ENCODE data around the gene UMODL1. TPM values are rescaled to one million over a fixed set of nuclear protein-coding genes. Genes with fewer than 3 reads are reported as not detected.
A peak's percentile ranks its signal among the peaks of the same experiment; 100 is the strongest.

UMODL1 gene
- total and polyA plus RNA-seq, 9 donors = 0.01 to 2.2 (median 0.24) TPM; not detected in 5

DNA sequence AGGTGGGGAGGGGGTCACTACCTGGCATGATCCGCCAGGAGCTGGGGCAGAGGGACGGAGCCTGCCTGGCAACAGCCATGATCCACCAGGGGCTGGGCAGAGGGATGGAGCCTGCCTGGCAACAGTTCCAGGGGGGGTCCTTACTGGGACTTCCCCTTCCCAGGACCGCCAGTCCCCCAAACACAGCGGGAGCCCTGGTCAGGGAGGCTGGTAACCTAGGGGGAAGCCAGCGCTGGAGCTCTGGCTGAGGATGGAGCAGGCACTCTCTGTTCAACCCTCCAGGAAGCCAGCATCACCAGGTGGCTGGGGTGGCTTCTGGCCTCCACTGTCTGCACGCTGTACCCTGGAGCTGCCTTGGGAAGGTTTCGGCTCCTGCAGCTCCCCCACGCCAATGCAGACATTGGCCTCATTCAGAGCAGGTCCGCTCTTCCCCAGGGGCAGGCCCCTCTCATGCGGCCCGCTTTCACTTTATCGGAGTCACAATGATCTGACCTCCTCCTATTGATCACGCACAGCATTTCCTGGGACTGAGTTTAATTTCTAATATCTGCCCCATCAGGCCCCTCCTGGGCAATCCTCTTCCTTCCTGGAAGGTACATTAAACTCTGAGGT is 79.5 kb downstream of the UMODL1 start:
- DNase-seq = peak in 1 of 5 donors; percentile 23
- H3K4me3 ChIP-seq = no peak overlapping the region
- H3K27me3 ChIP-seq = no peaks in the 10 kb centered on the region
- TF ChIP-seq, protein P1, sequence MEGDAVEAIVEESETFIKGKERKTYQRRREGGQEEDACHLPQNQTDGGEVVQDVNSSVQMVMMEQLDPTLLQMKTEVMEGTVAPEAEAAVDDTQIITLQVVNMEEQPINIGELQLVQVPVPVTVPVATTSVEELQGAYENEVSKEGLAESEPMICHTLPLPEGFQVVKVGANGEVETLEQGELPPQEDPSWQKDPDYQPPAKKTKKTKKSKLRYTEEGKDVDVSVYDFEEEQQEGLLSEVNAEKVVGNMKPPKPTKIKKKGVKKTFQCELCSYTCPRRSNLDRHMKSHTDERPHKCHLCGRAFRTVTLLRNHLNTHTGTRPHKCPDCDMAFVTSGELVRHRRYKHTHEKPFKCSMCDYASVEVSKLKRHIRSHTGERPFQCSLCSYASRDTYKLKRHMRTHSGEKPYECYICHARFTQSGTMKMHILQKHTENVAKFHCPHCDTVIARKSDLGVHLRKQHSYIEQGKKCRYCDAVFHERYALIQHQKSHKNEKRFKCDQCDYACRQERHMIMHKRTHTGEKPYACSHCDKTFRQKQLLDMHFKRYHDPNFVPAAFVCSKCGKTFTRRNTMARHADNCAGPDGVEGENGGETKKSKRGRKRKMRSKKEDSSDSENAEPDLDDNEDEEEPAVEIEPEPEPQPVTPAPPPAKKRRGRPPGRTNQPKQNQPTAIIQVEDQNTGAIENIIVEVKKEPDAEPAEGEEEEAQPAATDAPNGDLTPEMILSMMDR (IDR thresholded peaks at IDR 0.05) = no peak
- TF ChIP-seq POLR2A (IDR thresholded peaks at IDR 0.05) = no peak
- no peak for TF ChIP-seq EP300 (IDR thresholded peaks at IDR 0.05)
- H3K9me3 ChIP-seq = no peaks in the 10 kb centered on the region
- no peaks in the 10 kb centered on the region for H3K4me1 ChIP-seq (ENCODE audit: insufficient read depth)
- H3K36me3 ChIP-seq = no peaks in the 10 kb centered on the region
- intact Hi-C loops (cut with DNase I) = loop anchor here in 1 of 4 donors (10.0 kb wide), 2 partner anchors 124 to 684 kb away; no protein-coding TSS in a partner anchor
- H3K27ac ChIP-seq = no peak overlapping the region
- 84 to 91% (median 89%) methylated on average over 9 to 13 of the region's 13 CpGs for WGBS, 3 donors

- Histone ChIP-seq H3K4me1 (ENCODE audit: insufficient read depth) (no peaks in the 10 kb centered on the region), H3K27me3 (no peaks in the 10 kb centered on the region), H3K9me3 (no peaks in the 10 kb centered on the region), H3K4me3 (no peak overlapping the region), H3K27ac (no peak overlapping the region), H3K36me3 (no peaks in the 10 kb centered on the region)
- WGBS, 3 donors = 73 to 77% (median 76%) methylated on average over 11 to 12 of the region's 12 CpGs
- TF ChIP-seq, protein P1 (IDR thresholded peaks at IDR 0.05) = no peak
- TF ChIP-seq EP300 (IDR thresholded peaks at IDR 0.05) (no peak), POLR2A (IDR thresholded peaks at IDR 0.05) (no peak)
- intact Hi-C loops (cut with DNase I) = loop anchor here in 1 of 4 donors (10.0 kb wide), 2 partner anchors 123 to 683 kb away; no protein-coding TSS in a partner anchor
- DNase-seq = peak in 1 of 5 donors; percentile 19
Observed at GRCh38 chr21:42151148-42151947, 80.2 kb downstream of the UMODL1 start.

GRCh38 chr21:42151948-42152220 is 80.8 kb downstream of the UMODL1 start:
- Histone ChIP-seq H3K4me3 (no peak overlapping the region), H3K36me3 (no peaks in the 10 kb centered on the region), H3K9me3 (no peaks in the 10 kb centered on the region), H3K27ac (no peak overlapping the region), H3K4me1 (ENCODE audit: insufficient read depth) (no peaks in the 10 kb centered on the region), H3K27me3 (no peaks in the 10 kb centered on the region)
- intact Hi-C loops (cut with DNase I) = loop anchor here in 1 of 4 donors (10.0 kb wide), 2 partner anchors 123 to 683 kb away; no protein-coding TSS in a partner anchor
- DNase-seq = no peak
- TF ChIP-seq, protein P1 (IDR thresholded peaks at IDR 0.05) = no peak
- TF ChIP-seq POLR2A (IDR thresholded peaks at IDR 0.05) (no peak), EP300 (IDR thresholded peaks at IDR 0.05) (no peak)

- intact Hi-C loops (cut with DNase I) = loop anchor here in 1 of 4 donors (10.0 kb wide), 2 partner anchors 122 to 682 kb away; no protein-coding TSS in a partner anchor
- DNase-seq = peak in 1 of 5 donors; percentile 18
- TF ChIP-seq, protein P1 (IDR thresholded peaks at IDR 0.05) = no peak
- TF ChIP-seq EP300 (IDR thresholded peaks at IDR 0.05) (no peak), POLR2A (IDR thresholded peaks at IDR 0.05) (no peak)
- no peaks in the 10 kb centered on the region for H3K27me3 ChIP-seq
- no peaks in the 10 kb centered on the region for H3K36me3 ChIP-seq
- 87 to 88% (median 88%) methylated on average over 15 of the region's 15 CpGs for WGBS, 3 donors
- no peak overlapping the region for H3K27ac ChIP-seq
- H3K9me3 ChIP-seq = no peaks in the 10 kb centered on the region
- no peaks in the 10 kb centered on the region for H3K4me1 ChIP-seq (ENCODE audit: insufficient read depth)
- H3K4me3 ChIP-seq = no peak overlapping the region
Observed at GRCh38 chr21:42153046-42153686, 82.0 kb downstream of the UMODL1 start.

Data from ovary (tissue), 9 donors.